ENCODE results near the gene RNGTT. TPM values are rescaled to one million over a fixed set of nuclear protein-coding genes. Genes with fewer than 3 reads are reported as not detected.
"Not testable (repeated sequence)": the region's sequence is repeated elsewhere in the genome, so short reads cannot be mapped to it uniquely, and the experiment has no call there.

RNGTT gene
- polyA plus RNA-seq, 4 donors, result 3.8 to 8.3 (median 4.7) TPM

- Histone ChIP-seq H3K27me3 (ENCODE audit: control insufficient read depth in 3 of 3, insufficient read depth in 3 of 3, low read length in 3 of 3) (no peaks in the 10 kb centered on the region), H3K36me3 (ENCODE audit: control insufficient read depth in 3 of 3, insufficient read depth in 2 of 3, low read depth in 1 of 3, low read length in 3 of 3) (peaks cover 0 to 3% (median 3%) of the 10 kb centered on the region in 3 donors)
- whole genome bisulfite sequencing, 3 donors, result 88 to 94% (median 94%) methylated on average over 2 of the region's 2 CpGs
Measured at GRCh38 chr6:88748141-88748540, 215.3 kb downstream of the RNGTT start.

GRCh38 chr6:88741939-88742338 lies 221.5 kb downstream of the RNGTT start:
- DNase-seq (no peak), FAIRE-seq (no peak)
- no peaks in the 10 kb centered on the region for H3K9me3 ChIP-seq (ENCODE audit: control insufficient read depth in 2 of 2, insufficient read depth in 1 of 2, low read depth in 1 of 2, low read length in 1 of 2)
- H3K36me3 ChIP-seq (ENCODE audit: control insufficient read depth in 3 of 3, insufficient read depth in 2 of 3, low read depth in 1 of 3, low read length in 3 of 3), result peaks cover 0 to 3% (median 3%) of the 10 kb centered on the region in 3 donors
- no peaks in the 10 kb centered on the region for H3K4me1 ChIP-seq (ENCODE audit: control insufficient read depth in 3 of 3, insufficient read depth in 2 of 3, low read depth in 1 of 3, low read length in 2 of 3)
- 86 to 95% (median 87%) methylated on average over 1 of the region's 1 CpG for WGBS, 3 donors
- H3K27me3 ChIP-seq (ENCODE audit: control insufficient read depth in 3 of 3, insufficient read depth in 3 of 3, low read length in 3 of 3), result no peaks in the 10 kb centered on the region
- H3K27ac ChIP-seq (ENCODE audit: low read depth in 1 of 3, low read length in 2 of 3), result no peak overlapping the region
- H3K4me3 ChIP-seq (ENCODE audit: low read depth in 1 of 3, low read length in 3 of 3), result no peak overlapping the region

More at GRCh38 chr6:88748141-88748540, 215.3 kb downstream of the RNGTT start:
- Histone ChIP-seq H3K27ac (ENCODE audit: low read depth in 1 of 3, low read length in 2 of 3) (no peak overlapping the region), H3K4me3 (ENCODE audit: low read depth in 1 of 3, low read length in 3 of 3) (no peak overlapping the region), H3K9me3 (ENCODE audit: control insufficient read depth in 2 of 2, insufficient read depth in 1 of 2, low read depth in 1 of 2, low read length in 1 of 2) (no peaks in the 10 kb centered on the region), H3K4me1 (ENCODE audit: control insufficient read depth in 3 of 3, insufficient read depth in 2 of 3, low read depth in 1 of 3, low read length in 2 of 3) (no peaks in the 10 kb centered on the region)
- no peak for FAIRE-seq
- no peak for DNase-seq

- 98% methylated on average over 7 of the region's 7 CpGs for WGBS, 3 donors
- Histone ChIP-seq H3K27ac (ENCODE audit: low read depth in 1 of 3, low read length in 2 of 3) (no peak overlapping the region), H3K9me3 (ENCODE audit: control insufficient read depth in 2 of 2, insufficient read depth in 1 of 2, low read depth in 1 of 2, low read length in 1 of 2) (no peaks in the 10 kb centered on the region), H3K36me3 (ENCODE audit: control insufficient read depth in 3 of 3, insufficient read depth in 2 of 3, low read depth in 1 of 3, low read length in 3 of 3) (peaks cover 0 to 1% (median under 1%) of the 10 kb centered on the region in 3 donors), H3K27me3 (ENCODE audit: control insufficient read depth in 3 of 3, insufficient read depth in 3 of 3, low read length in 3 of 3) (no peaks in the 10 kb centered on the region), H3K4me1 (ENCODE audit: control insufficient read depth in 3 of 3, insufficient read depth in 2 of 3, low read depth in 1 of 3, low read length in 2 of 3) (no peaks in the 10 kb centered on the region), H3K4me3 (ENCODE audit: low read depth in 1 of 3, low read length in 3 of 3) (no peak overlapping the region)
- DNase-seq (no peak), FAIRE-seq (no peak)
Measured at GRCh38 chr6:88741071-88741470, 222.3 kb downstream of the RNGTT start.

GRCh38 chr6:88734544-88734943 lies 228.9 kb downstream of the RNGTT start:
- Histone ChIP-seq H3K4me1 (ENCODE audit: control insufficient read depth in 3 of 3, insufficient read depth in 2 of 3, low read depth in 1 of 3, low read length in 2 of 3) (no peaks in the 10 kb centered on the region), H3K27ac (ENCODE audit: low read depth in 1 of 3, low read length in 2 of 3) (no peak overlapping the region), H3K27me3 (ENCODE audit: control insufficient read depth in 3 of 3, insufficient read depth in 3 of 3, low read length in 3 of 3) (no peaks in the 10 kb centered on the region), H3K4me3 (ENCODE audit: low read depth in 1 of 3, low read length in 3 of 3) (no peak overlapping the region), H3K9me3 (ENCODE audit: control insufficient read depth in 2 of 2, insufficient read depth in 1 of 2, low read depth in 1 of 2, low read length in 1 of 2) (no peaks in the 10 kb centered on the region), H3K36me3 (ENCODE audit: control insufficient read depth in 3 of 3, insufficient read depth in 2 of 3, low read depth in 1 of 3, low read length in 3 of 3) (no peaks in the 10 kb centered on the region)
- no peak for DNase-seq
- FAIRE-seq, result no peak
- 84 to 95% (median 88%) methylated on average over 4 of the region's 4 CpGs for WGBS, 3 donors

- Histone ChIP-seq H3K27ac (ENCODE audit: low read depth in 1 of 3, low read length in 2 of 3) (no peak overlapping the region), H3K4me3 (ENCODE audit: low read depth in 1 of 3, low read length in 3 of 3) (no peak overlapping the region), H3K36me3 (ENCODE audit: control insufficient read depth in 3 of 3, insufficient read depth in 2 of 3, low read depth in 1 of 3, low read length in 3 of 3) (peaks cover 0 to 3% (median 0%) of the 10 kb centered on the region in 3 donors), H3K4me1 (ENCODE audit: control insufficient read depth in 3 of 3, insufficient read depth in 2 of 3, low read depth in 1 of 3, low read length in 2 of 3) (no peaks in the 10 kb centered on the region), H3K9me3 (ENCODE audit: control insufficient read depth in 2 of 2, insufficient read depth in 1 of 2, low read depth in 1 of 2, low read length in 1 of 2) (no peaks in the 10 kb centered on the region), H3K27me3 (ENCODE audit: control insufficient read depth in 3 of 3, insufficient read depth in 3 of 3, low read length in 3 of 3) (no peaks in the 10 kb centered on the region)
- WGBS, 3 donors, result 95 to 98% (median 96%) methylated on average over 4 of the region's 4 CpGs
- DNase-seq (no peak), FAIRE-seq (no peak)
Measured at GRCh38 chr6:88730611-88731011, 232.8 kb downstream of the RNGTT start.

- H3K4me1 ChIP-seq (ENCODE audit: control insufficient read depth in 3 of 3, insufficient read depth in 2 of 3, low read depth in 1 of 3, low read length in 2 of 3), result no peaks in the 10 kb centered on the region
- peaks cover 0 to 5% (median 0%) of the 10 kb centered on the region in 3 donors for H3K36me3 ChIP-seq (ENCODE audit: control insufficient read depth in 3 of 3, insufficient read depth in 2 of 3, low read depth in 1 of 3, low read length in 3 of 3)
- no peak overlapping the region for H3K4me3 ChIP-seq (ENCODE audit: low read depth in 1 of 3, low read length in 3 of 3)
- 86 to 95% (median 91%) methylated on average over 10 of the region's 10 CpGs for WGBS, 3 donors
- DNase-seq, result no peak
- H3K27me3 ChIP-seq (ENCODE audit: control insufficient read depth in 3 of 3, insufficient read depth in 3 of 3, low read length in 3 of 3), result no peaks in the 10 kb centered on the region
- no peak for FAIRE-seq
- H3K27ac ChIP-seq (ENCODE audit: low read depth in 1 of 3, low read length in 2 of 3), result no peak overlapping the region
- H3K9me3 ChIP-seq (ENCODE audit: control insufficient read depth in 2 of 2, insufficient read depth in 1 of 2, low read depth in 1 of 2, low read length in 1 of 2), result no peaks in the 10 kb centered on the region
Measured at GRCh38 chr6:88728756-88729155, 234.7 kb downstream of the RNGTT start.

GRCh38 chr6:88726409-88726808 lies 237.0 kb downstream of the RNGTT start:
- not testable (repeated sequence) for H3K27ac ChIP-seq (ENCODE audit: low read depth in 1 of 3, low read length in 2 of 3); DNase-seq; H3K4me1 ChIP-seq (ENCODE audit: control insufficient read depth in 3 of 3, insufficient read depth in 2 of 3, low read depth in 1 of 3, low read length in 2 of 3); H3K36me3 ChIP-seq (ENCODE audit: control insufficient read depth in 3 of 3, insufficient read depth in 2 of 3, low read depth in 1 of 3, low read length in 3 of 3); H3K9me3 ChIP-seq (ENCODE audit: control insufficient read depth in 2 of 2, insufficient read depth in 1 of 2, low read depth in 1 of 2, low read length in 1 of 2); FAIRE-seq; H3K27me3 ChIP-seq (ENCODE audit: control insufficient read depth in 3 of 3, insufficient read depth in 3 of 3, low read length in 3 of 3); H3K4me3 ChIP-seq (ENCODE audit: low read depth in 1 of 3, low read length in 3 of 3)
- WGBS, 3 donors, result 94 to 100% (median 100%) methylated on average over 1 of the region's 1 CpG

- Histone ChIP-seq H3K4me3 (ENCODE audit: low read depth in 1 of 3, low read length in 3 of 3) (no peak overlapping the region), H3K36me3 (ENCODE audit: control insufficient read depth in 3 of 3, insufficient read depth in 2 of 3, low read depth in 1 of 3, low read length in 3 of 3) (peaks cover 0 to 5% (median 0%) of the 10 kb centered on the region in 3 donors), H3K27ac (ENCODE audit: low read depth in 1 of 3, low read length in 2 of 3) (no peak overlapping the region), H3K27me3 (ENCODE audit: control insufficient read depth in 3 of 3, insufficient read depth in 3 of 3, low read length in 3 of 3) (no peaks in the 10 kb centered on the region), H3K4me1 (ENCODE audit: control insufficient read depth in 3 of 3, insufficient read depth in 2 of 3, low read depth in 1 of 3, low read length in 2 of 3) (no peaks in the 10 kb centered on the region), H3K9me3 (ENCODE audit: control insufficient read depth in 2 of 2, insufficient read depth in 1 of 2, low read depth in 1 of 2, low read length in 1 of 2) (no peaks in the 10 kb centered on the region)
- no peak for FAIRE-seq
- 74 to 95% (median 88%) methylated on average over 13 of the region's 13 CpGs for WGBS, 3 donors
- DNase-seq, result no peak
Measured at GRCh38 chr6:88725111-88725975, 238.1 kb downstream of the RNGTT start.

All from small intestine (tissue), 7 donors.